H4 (cell line): ENCODE results near the gene PAK4. TPM values are rescaled to one million over a fixed set of nuclear protein-coding genes. Genes with fewer than 3 reads are reported as not detected.
"Not testable (repeated sequence)": the region's sequence is repeated elsewhere in the genome, so short reads cannot be mapped to it uniquely, and the experiment has no call there.

Source experiments
- DNase-seq: peaks from one replicate; pipeline ENCODE4 v3.0.0-alpha.2; 2015; ENCODE audit warnings: low spot score
- total RNA-seq: library from RNA; depleted of rRNA; stranded (reverse); fragments of >200 nt; shearing (Covaris generic); gene quantifications from 2 replicates; pipeline ENCODE4 v1.2.3, GENCODE V29; 2014

The PAK4 gene
- total RNA-seq, 1 experiment from 2014 or later: 13.2 TPM

DNA sequence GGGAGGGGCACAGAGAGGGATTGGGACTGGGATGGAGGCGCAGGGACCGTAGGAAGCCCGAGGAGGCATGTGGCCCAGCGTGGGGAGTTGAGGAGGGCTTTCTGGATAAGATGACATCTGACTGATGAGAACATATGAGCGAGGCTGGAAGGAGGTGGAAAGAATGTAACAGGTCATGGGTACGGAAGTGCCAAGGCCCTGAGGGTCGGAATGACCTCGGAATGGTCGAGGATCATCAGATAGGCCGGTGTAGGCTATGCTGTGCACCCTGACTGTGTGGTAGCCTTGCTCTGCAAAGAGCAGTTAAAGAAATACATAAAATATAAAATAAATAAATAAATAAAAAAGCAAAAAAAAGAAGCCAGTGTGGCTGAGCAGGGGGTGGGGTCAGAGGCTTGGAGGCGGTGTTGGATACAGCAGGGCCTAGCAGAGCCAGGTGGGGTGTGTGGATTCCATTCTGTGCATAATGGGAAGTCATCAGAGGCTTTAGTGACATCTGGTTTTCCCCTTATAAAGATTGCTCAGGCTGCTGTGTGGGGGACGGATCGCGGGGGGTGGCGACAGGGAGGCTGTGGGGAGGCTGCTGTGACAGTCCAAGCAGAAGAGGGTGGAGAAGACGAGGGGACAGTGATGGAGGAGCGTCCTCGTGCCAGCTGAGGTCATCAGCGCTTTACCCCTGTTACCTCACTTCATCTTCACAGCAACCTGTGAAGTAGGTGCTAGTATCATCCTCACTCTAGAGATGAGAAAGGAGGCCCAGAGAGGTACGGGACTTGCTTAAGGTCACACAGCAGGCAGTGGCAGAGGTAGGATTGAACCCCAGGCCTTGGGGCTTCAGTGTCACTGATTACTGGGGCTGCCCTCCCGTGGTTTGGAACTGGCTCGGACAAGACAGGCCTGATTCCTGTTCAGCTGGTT, 5.0 kb downstream of the PAK4 start:
- no peak for DNase-seq

DNA sequence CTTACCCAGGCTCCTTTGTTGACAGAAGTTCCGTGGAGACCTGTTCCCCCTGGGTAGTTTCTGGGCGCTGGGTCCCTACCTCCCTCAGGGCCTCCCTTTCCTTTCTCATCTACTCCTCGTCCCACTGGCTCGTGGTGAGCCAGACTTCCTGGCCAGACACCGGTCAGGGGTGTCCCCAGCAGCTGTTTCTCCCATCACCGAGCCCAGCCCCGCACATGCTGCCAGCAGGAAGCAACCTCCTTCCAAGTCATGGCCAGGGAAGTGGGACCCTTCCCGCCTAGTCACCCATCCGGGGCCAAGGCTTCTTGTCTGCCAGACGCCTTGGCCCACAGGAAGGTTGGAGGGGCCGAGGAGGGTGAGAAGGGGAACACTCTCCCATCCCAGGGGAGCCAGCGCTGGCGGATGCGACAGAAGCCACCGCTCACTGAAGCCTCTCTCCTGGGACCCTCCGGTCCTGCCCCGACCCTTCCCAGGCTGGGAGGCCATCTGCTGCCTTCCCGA, 5.7 kb downstream of the PAK4 start:
- no peak for DNase-seq

DNA sequence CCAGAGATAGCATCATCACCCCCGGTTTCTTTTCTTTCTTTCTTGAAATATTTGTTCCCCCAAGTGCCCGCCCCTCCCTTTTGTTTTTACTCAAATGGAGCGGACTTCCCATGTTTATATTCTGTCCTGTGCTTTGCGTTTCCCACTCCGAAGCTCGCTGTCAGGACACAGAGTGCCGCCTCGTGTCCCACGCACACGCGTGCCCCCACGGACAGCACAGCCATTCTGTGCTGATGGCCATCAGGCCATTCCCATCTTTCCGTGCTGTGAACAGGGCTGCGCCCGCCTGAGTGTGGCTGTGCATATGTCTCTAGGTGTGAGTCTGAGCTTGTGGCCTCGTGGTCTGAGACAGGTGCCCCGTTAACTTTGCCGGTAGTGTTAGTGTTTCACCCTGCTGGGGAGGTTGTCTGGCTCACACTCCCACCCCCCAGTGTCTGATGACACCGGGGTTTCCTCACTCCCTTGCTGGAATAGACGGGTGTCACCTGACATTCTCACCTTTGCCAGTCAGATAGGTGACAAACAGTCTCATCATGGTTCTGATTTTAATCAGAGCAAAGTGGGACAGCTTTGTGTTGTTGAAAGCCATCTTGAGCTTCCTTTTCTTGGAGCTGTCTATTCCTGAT, 6.9 kb downstream of the PAK4 start:
- DNase-seq: no peak

DNA sequence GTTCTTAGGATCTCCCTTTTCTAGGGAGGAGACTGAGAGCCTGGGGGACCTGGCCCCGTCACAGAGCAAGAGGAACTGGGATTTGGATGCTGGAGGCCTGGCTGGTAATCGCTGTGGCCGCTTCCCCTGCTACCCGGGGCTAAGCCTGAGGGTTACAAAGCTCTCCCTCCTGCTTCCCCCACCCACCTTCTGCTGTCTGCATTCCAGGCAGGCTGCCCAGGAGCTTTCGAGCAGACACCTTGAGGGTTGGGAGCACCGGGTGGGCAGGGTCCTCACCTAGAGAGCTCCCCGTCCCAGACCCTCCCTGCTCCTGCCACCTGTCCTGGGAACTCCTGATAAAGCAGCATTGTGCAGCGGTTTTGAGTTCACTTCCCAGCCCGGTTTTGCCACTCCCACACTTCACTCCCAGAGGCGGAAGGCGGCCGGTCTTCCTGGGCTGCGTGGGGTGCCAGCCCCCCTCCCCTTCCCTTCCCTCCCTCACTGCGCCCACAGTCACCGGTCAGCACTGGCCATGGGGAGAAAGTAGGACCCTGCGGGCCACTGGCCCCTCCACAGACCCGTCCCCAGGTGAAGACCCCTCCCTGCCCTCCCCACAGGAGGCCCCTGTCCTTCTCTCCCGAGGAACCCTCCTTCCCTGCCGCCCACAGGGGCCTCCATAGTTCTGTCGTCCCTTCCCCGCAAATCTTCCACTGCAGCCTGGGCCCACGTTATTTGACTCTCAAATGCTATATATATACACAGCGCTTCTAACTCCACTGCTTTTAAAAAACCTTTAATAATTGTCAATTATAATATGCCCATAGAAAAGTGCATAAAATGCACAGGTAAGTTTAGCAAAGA, 8.1 kb downstream of the PAK4 start:
- DNase-seq: no peak

DNA sequence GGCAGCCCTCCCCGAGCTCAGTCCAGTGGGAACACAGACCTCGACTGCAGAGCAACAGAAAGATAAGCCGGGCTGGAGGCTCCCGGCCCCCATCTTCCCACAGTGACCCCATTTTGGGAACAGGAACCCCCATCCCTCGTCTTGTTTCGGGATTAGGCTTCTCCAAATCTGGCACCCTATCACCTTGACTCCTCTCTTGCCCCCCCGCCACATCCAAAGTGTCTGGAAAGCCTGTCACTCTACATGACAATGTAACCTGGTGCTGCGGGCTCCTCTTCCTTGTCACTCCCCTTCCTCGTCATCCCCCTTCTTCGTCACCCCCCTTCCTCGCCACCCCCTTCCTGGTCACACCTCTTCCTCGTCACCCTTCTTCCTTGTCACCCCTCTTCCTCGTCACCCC, 10.1 kb downstream of the PAK4 start:
- DNase-seq: no peak

DNA sequence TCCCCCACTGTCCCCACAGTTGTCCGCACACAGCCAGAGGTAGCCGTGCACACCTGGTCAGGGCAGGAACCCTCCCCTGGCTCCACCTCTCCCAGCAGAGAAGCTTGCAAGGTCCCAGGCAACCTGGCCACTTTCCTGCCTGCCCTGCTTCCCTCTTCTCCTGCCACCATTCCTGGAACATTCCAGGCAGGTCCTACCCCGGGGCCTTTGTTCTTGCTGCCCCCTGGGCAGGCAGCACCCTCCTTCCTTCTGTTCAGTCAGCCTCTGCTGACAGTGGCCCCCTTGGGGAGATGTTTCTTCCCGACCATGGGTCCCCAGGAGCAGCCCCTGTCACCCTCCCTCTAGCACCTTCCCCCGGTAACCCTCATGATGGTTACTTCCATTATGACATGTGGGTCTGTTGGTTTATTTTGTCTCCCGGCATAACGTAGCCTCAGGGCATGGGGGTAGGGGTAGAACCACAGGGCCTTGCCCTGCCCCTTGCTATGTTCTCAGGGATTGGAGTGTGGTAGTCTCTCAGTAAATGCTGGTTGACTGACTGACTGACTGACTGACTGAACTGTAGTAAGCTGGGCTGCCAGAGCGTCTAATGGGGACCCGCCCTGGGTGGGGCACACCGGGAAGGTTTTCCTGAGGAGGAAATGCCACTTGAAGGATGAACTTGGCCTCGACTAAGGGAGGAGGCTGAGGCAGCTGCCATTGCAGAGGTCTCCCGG, 10.8 kb downstream of the PAK4 start:
- no peak for DNase-seq

DNA sequence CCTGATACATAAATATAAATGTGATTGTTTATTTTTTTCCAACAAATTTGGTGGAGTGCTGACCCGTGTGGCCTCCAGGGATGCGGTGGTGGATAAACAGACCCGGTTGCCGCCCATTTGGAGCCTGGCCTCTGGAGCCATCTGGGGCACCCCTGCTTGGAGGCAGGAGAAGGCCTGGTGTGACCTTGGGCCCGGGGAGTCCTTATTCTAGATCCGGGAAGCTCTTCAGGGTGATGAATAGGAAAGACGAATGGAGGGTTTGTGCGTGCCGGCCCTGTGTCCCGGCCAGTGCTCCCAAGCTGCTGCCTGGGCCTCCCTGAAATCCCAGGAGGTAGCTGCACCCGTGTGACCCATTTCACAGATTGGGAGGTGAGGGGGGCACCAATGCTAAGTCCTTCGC, 11.5 kb downstream of the PAK4 start:
- DNase-seq: no peak

DNA sequence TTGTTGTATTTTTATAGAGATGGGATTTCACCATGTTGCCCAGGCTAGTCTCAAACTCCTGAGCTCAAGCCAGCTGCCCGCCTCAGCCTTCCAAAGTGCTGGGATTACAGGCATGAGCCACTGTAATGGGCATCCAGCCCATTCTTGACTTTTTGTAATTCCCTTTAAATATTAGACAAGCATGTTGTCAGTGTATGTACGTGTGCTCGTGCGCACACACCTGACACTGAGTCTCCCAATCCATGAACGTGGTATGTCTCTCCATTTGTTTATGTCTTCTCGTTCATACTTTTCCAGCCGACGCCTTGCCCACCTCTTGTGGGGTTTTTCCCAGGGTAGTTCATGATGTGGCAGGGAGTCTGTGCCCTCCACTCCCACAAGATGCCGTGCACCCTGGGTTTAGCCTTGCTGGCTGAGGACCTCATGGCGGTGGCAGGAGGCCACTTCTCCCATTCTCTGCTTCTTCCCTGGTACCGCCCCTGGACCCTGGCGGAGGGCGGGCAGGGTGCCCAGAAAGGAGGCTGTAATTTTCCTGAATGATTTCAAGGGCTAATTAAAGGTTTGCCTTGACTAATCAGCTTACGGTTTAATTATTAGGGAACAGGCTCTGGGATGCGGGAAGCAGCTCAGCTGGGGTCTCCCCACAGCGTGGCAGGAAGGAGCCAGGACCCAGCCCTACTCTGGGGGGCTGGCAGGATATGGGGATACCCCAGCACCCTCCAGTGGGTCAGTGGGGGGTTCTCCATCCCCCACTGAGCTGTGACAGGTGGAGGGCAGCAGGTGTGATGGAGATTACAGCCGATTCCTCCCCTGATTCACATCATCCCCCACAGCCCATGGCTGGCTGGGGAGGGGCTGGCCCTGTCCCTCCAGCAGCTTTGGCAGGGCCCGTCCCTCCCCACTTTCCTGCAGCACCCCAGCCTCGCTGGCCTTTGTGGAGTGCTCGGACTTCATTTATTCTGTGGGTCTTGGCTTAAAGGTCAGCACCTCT, 12.9 kb downstream of the PAK4 start:
- no peak for DNase-seq

DNA sequence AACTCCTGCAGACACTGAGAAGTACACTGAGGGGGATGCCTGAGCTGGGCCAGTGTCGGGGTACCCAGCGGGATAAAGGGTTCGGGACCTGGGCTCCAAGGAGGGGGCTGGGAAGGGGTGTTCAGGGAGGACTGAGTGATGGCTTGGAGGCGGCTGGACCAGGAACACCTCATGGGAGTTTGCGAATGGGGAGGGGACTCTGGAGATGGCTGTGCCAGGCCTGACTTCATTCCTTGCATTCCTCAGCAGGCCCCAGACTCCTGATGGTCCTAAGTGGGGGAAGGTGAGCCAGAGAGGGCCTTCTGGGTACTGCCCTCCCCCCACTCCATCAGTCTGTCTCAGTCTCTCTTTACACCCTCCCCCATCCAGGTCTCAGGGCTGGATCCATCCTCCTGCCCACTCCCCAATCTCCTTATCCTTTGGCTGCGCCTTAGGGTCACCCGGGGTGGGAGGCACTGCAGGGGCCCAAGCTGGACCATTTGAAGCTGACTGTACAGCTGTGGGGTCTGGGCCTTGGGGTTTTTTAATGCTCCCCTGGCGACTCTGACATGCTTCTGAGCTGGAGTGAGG, 13.8 kb downstream of the PAK4 start:
- no peak for DNase-seq

DNA sequence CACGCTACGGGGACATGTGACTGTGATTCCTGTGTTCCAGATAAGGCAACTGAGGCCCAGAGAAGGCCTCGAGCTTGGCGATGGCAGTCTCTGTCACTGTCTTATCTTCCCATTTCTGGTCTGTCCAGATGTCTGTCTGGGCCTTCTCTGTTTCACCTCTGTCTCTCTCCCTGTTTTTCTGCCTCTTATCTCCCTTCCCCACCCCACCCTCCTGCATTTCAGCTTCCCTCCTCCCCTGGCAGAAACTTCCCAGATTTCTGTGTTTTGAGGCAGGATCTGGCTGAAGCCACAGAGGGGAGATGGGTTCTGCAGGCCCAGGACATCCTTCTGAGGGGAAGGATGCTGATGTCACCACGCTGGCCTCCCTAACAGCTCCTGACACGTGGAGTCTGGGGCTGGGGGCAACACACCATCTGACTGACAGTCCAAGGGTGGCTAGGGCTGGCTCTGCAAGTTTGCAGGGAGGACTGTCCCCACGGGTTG, 14.4 kb downstream of the PAK4 start:
- no peak for DNase-seq

DNA sequence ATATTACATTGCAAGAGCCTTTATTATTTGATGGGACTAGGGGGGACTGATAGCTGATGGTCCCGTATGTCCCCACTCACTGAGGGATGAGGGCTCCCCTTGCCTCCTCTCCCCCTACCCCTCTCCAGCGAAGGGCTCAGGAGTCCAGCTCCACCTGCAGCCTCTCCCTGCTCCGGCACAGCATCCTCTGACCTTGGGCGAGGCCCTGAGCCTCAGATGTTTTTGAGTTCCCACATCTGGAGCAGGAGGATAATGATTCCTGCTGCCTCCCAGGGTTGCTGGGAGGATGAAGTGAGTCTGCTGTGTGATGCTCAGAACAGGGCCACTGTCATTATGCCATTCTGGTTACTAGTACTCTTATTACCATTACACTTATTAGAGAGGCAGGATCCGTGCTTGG, 15.0 kb downstream of the PAK4 start:
- DNase-seq: no peak

DNA sequence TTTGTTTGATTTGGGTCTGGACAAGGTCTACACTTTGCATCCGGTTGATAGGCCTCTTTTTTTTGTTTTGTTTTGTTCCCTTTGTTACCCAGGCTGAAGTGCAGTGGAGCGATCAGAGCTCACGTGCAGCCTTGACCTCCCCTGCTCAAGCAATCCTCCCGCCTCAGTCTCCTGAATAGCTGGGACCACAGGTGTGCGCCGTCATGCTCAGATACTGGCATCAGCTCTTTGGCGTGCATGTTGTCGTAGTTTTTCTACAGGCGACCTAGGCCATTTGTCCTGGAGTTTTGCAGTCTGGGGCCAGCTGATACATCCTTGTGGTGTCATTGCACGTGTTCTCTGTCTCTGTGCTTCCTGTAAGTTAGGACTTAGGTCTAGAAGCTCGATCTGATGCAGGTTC, 16.3 kb downstream of the PAK4 start:
- DNase-seq: no peak

DNA sequence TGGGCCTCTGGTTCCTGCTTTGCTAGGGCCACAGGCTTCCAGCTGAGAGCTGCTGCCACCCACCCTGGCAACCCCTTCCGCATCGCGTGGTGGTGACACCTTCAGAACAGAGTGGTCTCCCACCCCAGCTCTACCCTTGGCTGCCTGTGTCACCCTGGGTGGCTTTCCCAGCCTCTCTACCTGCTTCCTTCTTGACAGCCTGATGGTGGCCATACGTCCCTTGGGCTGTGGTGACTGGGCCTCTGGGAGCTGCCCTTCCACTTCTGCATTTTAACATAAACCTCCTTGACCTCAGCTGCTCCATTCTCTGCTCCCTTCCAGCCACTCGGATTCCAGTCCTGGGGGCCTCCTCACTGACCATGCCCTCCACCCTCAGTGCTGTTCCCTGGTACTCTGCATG, 17.0 kb downstream of the PAK4 start:
- no peak for DNase-seq

DNA sequence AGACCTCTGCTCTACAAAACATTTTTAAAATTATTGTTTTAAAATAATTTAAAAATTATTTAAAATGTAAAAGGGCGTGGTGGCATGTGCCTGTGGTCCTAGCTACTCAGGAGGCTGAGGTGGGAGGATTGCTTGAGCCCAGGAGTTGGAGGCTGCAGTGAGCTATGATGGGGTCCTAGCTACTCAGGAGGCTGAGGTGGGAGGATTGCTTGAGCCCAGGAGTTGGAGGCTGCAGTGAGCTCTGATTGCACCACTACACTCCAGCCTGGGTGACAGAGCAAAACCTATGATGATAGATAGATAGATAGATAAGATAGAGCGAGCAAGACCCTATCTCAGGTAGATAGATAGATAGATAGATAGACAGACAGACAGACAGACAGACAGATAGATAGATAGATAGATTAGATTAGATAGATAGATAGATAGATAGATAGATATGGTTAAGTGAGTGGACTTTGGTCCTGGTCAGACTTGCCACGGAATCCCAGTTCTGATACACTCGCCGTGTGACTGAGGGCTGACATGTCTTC, 18.2 kb downstream of the PAK4 start:
- DNase-seq: not testable (repeated sequence)

DNA sequence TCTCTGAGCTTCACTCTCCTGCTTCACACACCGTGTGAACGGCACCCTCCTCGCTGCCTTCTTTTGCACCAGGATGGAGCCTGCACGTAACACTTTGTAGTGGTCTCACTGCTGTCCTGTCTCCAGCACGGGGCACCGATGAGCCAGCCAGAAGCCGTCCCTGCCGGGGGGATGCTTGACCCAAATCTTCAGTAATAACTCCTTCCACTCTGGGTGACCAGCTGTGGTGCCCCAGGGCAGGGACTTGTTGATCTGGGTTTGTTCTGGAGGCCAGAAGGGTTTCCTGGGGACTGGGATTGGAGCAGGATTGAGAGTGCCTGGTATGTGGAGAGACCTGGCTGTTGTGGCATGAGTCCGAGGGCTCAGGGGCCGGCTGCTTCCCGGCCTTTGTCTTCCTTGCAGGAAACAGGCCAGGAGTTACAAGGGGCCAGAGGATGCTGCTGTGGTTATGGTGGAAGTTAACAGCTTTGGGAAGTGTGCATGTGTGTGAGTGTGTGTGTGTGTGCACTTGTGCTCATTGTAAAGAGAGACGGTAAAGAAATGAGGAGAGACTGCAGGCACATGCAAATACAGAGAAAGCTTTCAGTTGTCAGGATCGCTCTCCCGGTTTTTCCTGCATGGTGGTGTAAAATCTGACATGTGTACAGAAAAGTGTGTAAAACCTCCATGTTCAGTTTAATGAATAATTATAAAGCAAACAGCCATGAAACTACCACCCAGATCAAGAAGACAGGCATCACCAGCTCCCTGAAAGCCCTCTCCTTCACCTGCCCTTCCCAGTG, 18.9 kb downstream of the PAK4 start:
- no peak for DNase-seq

DNA sequence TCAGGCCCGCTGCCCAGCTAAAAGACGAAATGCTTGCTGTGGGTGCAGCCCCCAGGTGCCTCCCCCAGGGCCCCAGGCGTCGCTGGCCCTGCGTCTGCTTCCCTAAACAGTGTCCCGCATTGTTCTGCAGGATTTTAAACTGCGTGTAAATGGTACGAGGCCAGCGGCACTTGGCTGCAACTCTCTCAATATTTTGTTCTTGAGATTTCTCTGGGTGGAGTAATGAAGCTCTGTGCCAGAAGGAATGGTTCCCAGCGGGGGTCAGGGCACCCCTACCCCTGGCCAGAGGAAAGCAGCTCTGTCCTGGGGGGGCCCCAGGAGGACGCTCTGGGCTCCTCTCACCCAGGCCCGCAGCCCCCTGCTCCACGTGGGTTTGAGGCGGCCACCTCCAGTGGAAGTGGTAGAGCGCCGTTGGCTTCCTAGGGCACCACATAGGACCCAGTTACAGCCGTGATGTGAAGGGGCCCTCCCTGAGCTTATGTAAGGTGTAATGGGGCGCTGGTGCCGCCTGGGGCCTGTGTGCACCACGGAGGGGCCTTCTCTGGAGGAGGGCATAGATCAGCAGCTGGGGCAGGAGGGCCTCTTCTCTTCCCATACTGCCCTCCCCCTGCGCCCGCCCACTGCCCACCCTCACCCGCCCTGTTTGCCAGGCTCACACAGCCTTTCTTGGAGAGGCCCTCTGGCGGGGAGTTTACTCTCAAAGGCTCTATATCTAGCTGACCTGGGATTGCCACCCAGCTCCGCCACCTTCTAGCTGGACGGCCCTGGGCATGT, 19.8 kb downstream of the PAK4 start:
- DNase-seq: no peak

DNA sequence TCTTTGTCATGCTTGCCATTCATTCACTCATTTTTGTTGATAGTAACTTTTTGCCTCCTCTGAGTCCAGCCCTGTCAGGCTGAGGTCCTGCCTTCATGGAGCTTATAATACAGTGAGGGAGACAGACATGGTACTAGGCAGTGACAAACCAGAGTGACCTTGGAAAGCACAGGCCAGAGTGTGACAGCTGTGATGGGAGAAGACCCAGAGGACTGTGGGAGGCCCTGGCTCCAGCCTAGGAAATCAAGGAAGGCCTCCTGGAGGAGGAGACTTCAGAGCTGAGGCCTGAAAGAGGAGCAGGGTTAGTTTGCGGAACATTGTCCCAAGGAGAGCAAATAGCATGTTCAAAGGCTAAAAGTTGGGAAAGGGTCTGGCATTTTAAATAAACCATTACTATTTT, 20.5 kb downstream of the PAK4 start:
- no peak for DNase-seq
